KMS-11 (cell line): ENCODE measurements around the gene PGAP6.
"Not testable (repeated sequence)": the region's sequence is repeated elsewhere in the genome, so short reads cannot be mapped to it uniquely, and the experiment has no call there.

Experiments
- H2AFZ ChIP-seq: fragments of 200-600 bp; sonication (generic); 2 replicates; pipeline ENCODE4 v1.6.1; 2016; ENCODE audit warnings: antibody characterized with exemption, mixed run types, low read depth
- H3K27ac ChIP-seq: fragments of 200-600 bp; sonication (generic); 2 replicates; pipeline ENCODE4 v1.6.1; 2016; ENCODE audit warnings: mild to moderate bottlenecking, mixed run types
- H3K27me3 ChIP-seq: fragments of 200-600 bp; sonication (generic); 2 replicates; pipeline ENCODE4 v1.6.1; 2017; ENCODE audit warnings: mild to moderate bottlenecking, low read depth, mixed run types, moderate library complexity; ENCODE audit not compliant: insufficient read depth
- H3K36me3 ChIP-seq: fragments of 200-600 bp; sonication (generic); 2 replicates; pipeline ENCODE4 v1.6.1; 2017; ENCODE audit warnings: mild to moderate bottlenecking, mixed run types; ENCODE audit not compliant: insufficient read depth
- H3K4me1 ChIP-seq: fragments of 200-600 bp; sonication (generic); 2 replicates; pipeline ENCODE4 v1.6.1; 2016; ENCODE audit warnings: mild to moderate bottlenecking, low read depth, mixed run types; ENCODE audit not compliant: poor library complexity, severe bottlenecking
- H3K4me2 ChIP-seq: fragments of 200-600 bp; sonication (generic); 2 replicates; pipeline ENCODE4 v1.7.0; 2016; ENCODE audit warnings: mild to moderate bottlenecking, mixed run types
- H3K4me3 ChIP-seq: fragments of 200-600 bp; sonication (generic); IDR thresholded peaks from 2 replicates; pipeline ENCODE4 v1.6.1; 2017; ENCODE audit warnings: low read depth, low read length, mixed read lengths; ENCODE audit not compliant: insufficient read depth
- H3K79me2 ChIP-seq: fragments of 200-600 bp; sonication (generic); 2 replicates; pipeline ENCODE4 v1.6.1; 2016; ENCODE audit warnings: low read depth, mixed run types; ENCODE audit not compliant: insufficient read depth
- H3K9ac ChIP-seq: fragments of 200-600 bp; sonication (generic); 2 replicates; pipeline ENCODE4 v1.6.1; 2016; ENCODE audit warnings: mild to moderate bottlenecking, mixed run types
- H4K20me1 ChIP-seq: fragments of 200-600 bp; sonication (generic); 2 replicates; pipeline ENCODE4 v1.6.1; 2016; ENCODE audit warnings: mild to moderate bottlenecking, mixed run types; ENCODE audit not compliant: insufficient read depth
- CTCF ChIP-seq: fragments of 200-600 bp; sonication (generic); conservative IDR thresholded peaks from 2 replicates; pipeline ENCODE4 v1.6.1; 2017; ENCODE audit warnings: low read depth, mild to moderate bottlenecking, antibody characterized with exemption, low read length, moderate library complexity, mixed read lengths

Gene PGAP6

DNA sequence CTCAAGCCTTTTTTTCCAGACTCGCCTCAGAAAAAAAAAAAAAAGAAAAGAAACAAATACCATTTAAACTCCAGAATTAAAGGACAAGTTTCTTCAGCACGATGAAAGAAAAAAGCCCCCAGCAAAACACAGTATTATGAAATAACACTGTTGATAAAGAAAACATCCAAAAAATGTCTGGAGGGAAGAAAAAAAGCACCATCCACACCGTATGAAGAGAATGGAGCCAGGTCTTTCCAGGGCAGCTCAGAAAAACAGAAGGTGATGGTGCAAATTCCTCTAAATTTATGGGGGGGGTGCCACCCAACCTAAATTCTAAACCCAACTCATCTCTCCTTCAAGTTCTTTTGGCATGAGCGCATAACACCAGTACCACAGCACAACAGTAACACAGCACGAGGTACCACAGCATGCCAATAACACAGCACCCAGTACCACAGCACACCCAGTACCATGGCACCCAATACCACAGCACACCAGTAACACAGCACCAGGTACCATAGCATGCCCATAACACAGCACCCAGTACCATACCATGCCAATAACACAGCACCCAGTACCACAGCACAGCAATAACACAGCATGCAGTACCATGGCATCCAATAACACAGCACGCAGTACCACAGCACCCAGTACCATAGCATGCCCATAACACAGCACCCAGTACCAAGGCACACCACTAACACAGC lies 48.2 kb downstream of the PGAP6 start:
- Histone ChIP-seq H3K4me2 (no peak overlapping the region), H3K27ac (no peak overlapping the region), H3K27me3 (no peaks in the 10 kb centered on the region), H3K9ac (no peak overlapping the region), H4K20me1 (no peaks in the 10 kb centered on the region), H3K4me1 (no peaks in the 10 kb centered on the region), H2AFZ (no peak overlapping the region), H3K4me3 (no peak overlapping the region), H3K79me2 (peaks cover 66% of the 10 kb centered on the region; the same call in 1 of the 2 replicates), H3K36me3 (no peaks in the 10 kb centered on the region)
- TF ChIP-seq CTCF = no peak

- not testable (repeated sequence) for H4K20me1 ChIP-seq, H2AFZ ChIP-seq, H3K36me3 ChIP-seq, H3K27ac ChIP-seq, H3K4me2 ChIP-seq, H3K27me3 ChIP-seq, H3K4me3 ChIP-seq, H3K9ac ChIP-seq, H3K4me1 ChIP-seq
- H3K79me2 ChIP-seq = peaks cover 48% of the 10 kb centered on the region; the same call in 1 of the 2 replicates
These were observed 50.5 kb downstream of the PGAP6 start for GRCh38 chr16:331181-331814.

- Histone ChIP-seq H3K9ac (no peak overlapping the region), H3K27ac (no peak overlapping the region), H3K27me3 (no peaks in the 10 kb centered on the region), H4K20me1 (no peaks in the 10 kb centered on the region), H3K4me1 (no peaks in the 10 kb centered on the region), H3K4me3 (no peak overlapping the region), H3K79me2 (peaks cover 43% of the 10 kb centered on the region; the same call in 1 of the 2 replicates), H2AFZ (no peak overlapping the region), H3K36me3 (no peaks in the 10 kb centered on the region), H3K4me2 (no peak overlapping the region)
- no peak for TF ChIP-seq CTCF
These were observed 51.0 kb downstream of the PGAP6 start for GRCh38 chr16:330741-331140.

GRCh38 chr16:325375-326145 lies 56.2 kb downstream of the PGAP6 start:
- H3K9ac ChIP-seq = no peak overlapping the region
- H3K27me3 ChIP-seq = no peaks in the 10 kb centered on the region
- H3K4me3 ChIP-seq = no peak overlapping the region
- H3K36me3 ChIP-seq = no peaks in the 10 kb centered on the region
- no peak overlapping the region for H3K4me2 ChIP-seq
- no peaks in the 10 kb centered on the region for H3K4me1 ChIP-seq
- H3K27ac ChIP-seq = no peak overlapping the region
- H2AFZ ChIP-seq = no peak overlapping the region
- TF ChIP-seq CTCF = no peak
- H4K20me1 ChIP-seq = no peaks in the 10 kb centered on the region
- H3K79me2 ChIP-seq = peaks cover 19% of the 10 kb centered on the region; the same call in 1 of the 2 replicates
